GM12875 (cell line): ENCODE results near the gene TCFL5.

ENCODE experiments used
- H3K4me3 ChIP-seq: one replicate; pipeline ENCODE4 v1.5.1; 2011; ENCODE audit warnings: low read depth, low read length, control low read depth
- CTCF ChIP-seq: IDR thresholded peaks from 2 replicates; pipeline ENCODE4 v1.5.1; 2011; ENCODE audit warnings: low read depth, mild to moderate bottlenecking, control low read depth, inconsistent platforms, low read length, moderate library complexity, borderline replicate concordance; ENCODE audit not compliant: insufficient read depth

TCFL5 gene

GRCh38 chr20:62814060-62814708 is 47.4 kb downstream of the TCFL5 start:
- H3K4me3 ChIP-seq: no peak overlapping the region
- TF ChIP-seq CTCF: no peak

DNA sequence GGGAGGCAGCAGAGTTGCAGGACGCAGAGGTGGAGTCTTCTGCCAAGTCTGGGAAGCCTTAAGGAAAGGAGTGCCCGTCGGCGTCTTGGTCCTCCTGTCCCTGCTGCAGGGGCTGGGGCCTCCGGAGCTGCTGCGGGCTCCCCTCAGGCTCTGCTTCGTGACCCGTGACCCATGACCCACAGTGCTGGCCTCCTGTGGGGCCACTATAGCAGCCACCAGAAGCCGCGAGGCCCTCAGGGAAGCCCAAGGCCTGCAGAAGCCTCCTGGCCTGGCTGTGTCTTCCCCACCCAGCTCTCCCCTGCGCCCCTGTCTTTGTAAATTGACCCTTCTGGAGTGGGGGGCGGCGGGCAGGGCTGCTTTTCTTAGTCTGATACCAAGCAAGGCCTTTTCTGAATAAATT is 48.0 kb downstream of the TCFL5 start:
- no peak for TF ChIP-seq CTCF

DNA sequence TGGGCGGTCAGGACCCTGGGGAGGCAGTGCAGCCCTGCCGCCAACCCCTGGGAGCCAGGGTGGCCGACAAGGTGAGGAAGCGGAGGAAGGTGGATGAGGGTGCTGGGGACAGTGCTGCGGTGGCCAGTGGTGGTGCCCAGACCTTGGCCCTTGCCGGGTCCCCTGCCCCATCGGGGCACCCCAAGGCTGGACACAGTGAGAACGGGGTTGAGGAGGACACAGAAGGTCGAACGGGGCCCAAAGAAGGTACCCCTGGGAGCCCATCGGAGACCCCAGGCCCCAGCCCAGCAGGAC is 48.8 kb downstream of the TCFL5 start:
- H3K4me3 ChIP-seq: no peak overlapping the region
- TF ChIP-seq CTCF: no peak

More for the DNA sequence above, 48.0 kb downstream of the TCFL5 start:
- no peak overlapping the region for H3K4me3 ChIP-seq

DNA sequence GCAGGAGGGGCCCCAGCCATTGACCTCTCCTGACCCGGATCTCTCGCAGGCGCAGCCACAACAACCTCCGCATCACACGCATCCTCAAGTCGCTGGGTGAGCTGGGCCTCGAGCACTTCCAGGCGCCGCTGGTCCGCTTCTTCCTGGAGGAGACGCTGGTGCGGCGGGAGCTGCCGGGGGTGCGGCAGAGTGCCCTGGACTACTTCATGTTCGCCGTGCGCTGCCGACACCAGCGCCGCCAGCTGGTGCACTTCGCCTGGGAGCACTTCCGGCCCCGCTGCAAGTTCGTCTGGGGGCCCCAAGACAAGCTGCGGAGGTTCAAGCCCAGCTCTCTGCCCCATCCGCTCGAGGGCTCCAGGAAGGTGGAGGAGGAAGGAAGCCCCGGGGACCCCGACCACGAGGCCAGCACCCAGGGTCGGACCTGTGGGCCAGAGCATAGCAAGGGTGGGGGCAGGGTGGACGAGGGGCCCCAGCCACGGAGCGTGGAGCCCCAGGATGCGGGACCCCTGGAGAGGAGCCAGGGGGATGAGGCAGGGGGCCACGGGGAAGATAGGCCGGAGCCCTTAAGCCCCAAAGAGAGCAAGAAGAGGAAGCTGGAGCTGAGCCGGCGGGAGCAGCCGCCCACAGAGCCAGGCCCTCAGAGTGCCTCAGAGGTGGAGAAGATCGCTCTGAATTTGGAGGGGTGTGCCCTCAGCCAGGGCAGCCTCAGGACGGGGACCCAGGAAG is 49.3 kb downstream of the TCFL5 start:
- no peak for TF ChIP-seq CTCF
- H3K4me3 ChIP-seq: no peak overlapping the region

- TF ChIP-seq CTCF: no peak
- no peak overlapping the region for H3K4me3 ChIP-seq
These were observed 49.9 kb downstream of the TCFL5 start for GRCh38 chr20:62811720-62812119.

DNA sequence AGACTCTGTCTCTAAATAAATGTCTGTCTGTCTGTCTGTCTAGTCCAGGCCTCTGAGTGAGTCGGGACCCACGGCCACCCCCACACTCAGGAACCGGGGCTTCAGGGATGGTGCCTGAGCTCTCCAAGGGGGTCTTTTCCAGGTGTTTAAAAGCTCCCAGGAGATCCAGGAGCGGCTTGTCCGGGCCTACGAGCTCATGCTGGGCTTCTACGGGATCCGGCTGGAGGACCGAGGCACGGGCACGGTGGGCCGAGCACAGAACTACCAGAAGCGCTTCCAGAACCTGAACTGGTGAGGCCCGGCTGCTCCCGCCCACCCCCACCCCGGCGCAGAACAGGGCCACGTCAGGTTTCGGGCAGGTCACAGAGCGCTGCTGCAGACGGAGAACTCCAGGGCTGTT is 50.3 kb downstream of the TCFL5 start:
- no peak overlapping the region for H3K4me3 ChIP-seq
- TF ChIP-seq CTCF: no peak

GRCh38 chr20:62809530-62810428 is 51.8 kb downstream of the TCFL5 start:
- TF ChIP-seq CTCF: no peak
- H3K4me3 ChIP-seq: no peak overlapping the region
